Stimulated activated CD8-positive, alpha-beta memory T cell treated with anti-CD3 and anti-CD28 coated beads, Interleukin-7, amount 100 ng/mL, for 24 hours (primary cell): ENCODE measurements around the gene RPTOR.

Source experiments
- DNase-seq: peaks from one replicate; pipeline ENCODE4 v3.0.0-alpha.2; 2020; ENCODE audit warnings: low read depth

The RPTOR gene

GRCh38 chr17:80668375-80669148 lies 123.9 kb downstream of the RPTOR start:
- DNase-seq, result no peak

DNA sequence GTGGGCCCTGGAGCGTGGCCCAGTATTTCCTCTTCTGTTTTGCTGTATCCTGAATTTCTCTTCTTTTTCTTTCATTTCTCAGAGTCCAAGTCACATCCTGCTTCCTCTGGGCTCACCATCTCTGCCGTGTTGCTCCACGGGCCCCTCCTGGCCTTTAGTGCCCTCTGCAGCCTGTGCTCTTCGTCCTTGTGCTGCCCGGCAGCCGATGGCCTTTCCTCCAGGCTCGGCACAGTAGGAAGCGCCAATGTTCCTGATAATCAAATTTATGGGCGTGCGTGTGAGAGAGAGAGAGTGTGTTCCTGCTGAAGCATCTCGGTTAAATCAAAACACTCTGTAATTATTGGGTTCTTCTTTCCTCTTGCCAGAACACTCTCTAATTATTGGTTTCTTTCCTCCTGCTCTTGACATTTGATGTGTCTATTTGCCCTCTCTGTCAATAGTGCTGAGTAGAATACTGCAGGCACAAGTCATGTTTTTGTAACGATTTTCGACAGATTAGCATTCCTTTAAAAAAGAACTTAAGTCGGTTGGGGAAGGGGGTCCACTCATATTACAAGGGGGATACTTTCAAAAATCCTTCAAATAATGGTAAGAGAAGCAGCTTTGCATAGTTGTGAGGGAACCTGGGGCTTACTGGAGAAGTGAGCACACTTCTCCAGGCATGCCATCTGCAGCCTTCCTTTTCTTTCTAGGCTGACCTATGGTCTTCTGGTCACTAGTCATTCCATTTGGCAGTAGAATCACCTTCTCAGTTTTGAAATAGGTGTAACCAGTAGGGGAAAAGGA lies 126.6 kb downstream of the RPTOR start:
- no peak for DNase-seq

DNA sequence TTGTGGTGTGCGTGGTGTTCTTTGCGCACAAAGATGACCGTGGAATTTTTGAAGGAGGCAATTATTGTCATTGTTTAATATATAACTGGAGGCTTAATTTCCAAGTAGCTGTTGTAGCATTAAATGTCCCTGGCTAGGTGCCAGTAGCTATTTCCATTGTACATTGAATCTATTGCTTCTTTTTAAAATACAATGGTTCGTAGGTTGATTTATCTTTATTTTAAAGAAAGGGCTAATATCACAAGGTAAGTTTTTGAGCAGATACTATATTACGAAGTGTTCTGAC lies 127.1 kb downstream of the RPTOR start:
- no peak for DNase-seq

GRCh38 chr17:80673152-80673920 lies 128.7 kb downstream of the RPTOR start:
- DNase-seq, result no peak

DNA sequence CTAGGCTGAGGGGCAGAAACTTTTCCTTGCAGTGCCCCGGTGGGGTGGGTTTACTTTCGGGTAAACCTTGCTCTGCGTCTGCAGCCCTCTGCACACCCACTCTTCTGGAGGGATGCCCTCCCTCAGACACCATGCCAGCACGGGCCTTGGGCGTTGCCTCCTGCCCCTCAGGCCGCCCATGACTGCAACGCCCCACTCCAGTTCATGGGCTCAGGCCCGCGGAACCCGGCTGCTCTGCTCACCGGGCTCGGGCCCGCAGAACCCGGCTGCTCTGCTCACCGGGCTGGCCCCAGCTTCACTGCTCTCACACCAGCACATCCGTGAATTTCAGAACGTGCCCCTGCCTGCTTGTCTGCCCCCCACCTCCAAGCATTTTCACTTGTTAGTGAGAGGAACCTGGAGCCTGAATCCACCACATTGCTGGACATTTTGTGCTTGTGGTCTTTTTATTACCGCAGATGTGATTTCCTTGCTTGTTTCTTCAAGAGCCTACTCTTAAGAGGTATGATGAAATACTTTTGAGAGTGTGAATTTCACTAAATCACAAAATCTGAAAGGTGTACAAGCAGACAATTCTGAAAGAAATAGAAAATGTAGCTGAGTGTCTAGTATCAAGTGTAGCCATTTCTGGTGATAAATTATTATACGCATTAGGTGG lies 130.9 kb downstream of the RPTOR start:
- no peak for DNase-seq

- DNase-seq, result no peak
Observed at GRCh38 chr17:80676096-80676466, 131.4 kb downstream of the RPTOR start.

DNA sequence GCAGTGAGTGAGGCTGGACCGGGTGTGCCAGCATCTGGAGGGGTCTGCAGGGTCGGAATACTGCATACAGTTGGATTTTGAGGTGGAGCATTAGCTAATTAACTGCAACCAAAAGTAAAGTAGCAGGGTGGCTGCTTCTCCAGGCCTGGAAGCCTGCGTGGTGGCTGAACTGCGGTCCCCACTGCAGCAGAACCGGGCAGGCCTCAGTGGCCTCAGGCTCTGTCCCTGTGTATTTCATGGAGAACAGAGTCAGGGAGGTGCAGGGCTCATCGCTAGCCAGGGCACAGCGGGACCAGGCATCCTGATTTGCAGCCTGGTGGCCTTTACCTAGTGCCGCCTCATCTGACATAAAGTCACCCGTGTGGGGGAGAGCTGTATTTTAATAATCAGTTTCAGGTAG lies 131.9 kb downstream of the RPTOR start:
- DNase-seq, result no peak

DNA sequence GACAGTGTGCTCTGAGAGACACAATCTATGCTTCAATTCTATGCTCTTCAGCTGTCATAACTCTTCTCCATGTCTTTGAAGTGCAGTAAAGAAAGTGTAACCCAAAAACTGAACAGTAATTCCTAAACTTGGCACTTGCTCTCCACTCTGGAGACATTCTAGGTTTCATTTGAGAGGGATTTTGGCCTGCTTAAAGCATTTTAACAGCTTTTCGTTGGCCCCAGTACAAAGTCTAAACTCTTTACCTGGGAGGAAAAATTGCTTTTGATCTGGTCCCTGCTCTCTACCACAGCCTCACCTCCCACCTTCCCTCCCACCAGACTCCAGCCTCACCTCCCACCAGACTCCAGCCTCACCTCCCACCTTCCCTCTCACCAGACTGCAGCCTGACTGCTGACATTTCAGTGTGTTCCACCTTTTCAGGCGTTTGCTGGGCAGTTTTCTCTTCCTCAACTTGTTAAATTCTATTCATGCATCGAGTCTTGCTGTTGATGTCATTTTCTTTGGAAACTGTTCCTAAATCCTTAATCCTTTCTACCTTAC lies 132.6 kb downstream of the RPTOR start:
- no peak for DNase-seq

GRCh38 chr17:80679816-80680215 lies 135.2 kb downstream of the RPTOR start:
- no peak for DNase-seq

DNA sequence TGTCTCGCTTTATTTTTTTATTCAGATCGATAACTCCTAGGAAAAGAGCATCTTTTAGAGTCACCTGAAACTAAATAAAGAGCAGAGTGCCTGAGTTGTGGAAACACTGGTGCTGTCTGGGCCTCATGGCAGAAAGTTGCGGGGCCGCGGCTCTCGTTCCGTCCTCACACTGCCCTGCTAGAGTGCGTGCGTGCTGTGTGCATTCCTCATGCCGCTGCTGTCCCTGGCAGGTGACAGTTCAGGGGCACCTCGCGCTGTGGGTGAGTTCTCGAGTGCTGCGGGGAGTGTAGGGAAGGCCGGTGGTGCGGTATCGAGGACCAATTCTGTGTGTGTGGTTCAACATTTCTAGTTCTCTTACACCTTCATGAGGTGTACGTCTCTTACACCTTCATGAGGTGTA lies 136.6 kb downstream of the RPTOR start:
- DNase-seq, result no peak

DNA sequence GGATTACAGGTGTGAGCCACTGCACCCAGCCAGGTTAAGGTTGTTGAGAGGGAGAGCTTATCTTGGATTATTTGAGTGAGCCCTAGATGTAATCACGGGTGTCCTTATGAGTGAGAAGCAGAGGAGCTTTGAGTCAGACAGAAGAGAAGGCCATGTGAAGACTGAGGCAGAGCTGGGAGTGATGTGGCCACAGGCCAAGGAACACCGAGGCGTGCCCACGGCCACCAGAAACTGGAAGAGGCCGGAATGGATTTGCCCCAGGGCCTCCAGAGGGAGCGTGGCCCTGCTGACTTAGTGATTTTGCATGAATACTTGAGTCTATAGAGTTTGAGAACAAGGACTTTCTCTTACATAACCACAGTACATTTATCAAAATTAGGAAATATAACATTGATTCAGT lies 137.7 kb downstream of the RPTOR start:
- DNase-seq, result no peak

- no peak for DNase-seq
Observed at GRCh38 chr17:80683625-80684104, 139.0 kb downstream of the RPTOR start.

GRCh38 chr17:80687839-80688238 lies 143.2 kb downstream of the RPTOR start:
- DNase-seq, result no peak

DNA sequence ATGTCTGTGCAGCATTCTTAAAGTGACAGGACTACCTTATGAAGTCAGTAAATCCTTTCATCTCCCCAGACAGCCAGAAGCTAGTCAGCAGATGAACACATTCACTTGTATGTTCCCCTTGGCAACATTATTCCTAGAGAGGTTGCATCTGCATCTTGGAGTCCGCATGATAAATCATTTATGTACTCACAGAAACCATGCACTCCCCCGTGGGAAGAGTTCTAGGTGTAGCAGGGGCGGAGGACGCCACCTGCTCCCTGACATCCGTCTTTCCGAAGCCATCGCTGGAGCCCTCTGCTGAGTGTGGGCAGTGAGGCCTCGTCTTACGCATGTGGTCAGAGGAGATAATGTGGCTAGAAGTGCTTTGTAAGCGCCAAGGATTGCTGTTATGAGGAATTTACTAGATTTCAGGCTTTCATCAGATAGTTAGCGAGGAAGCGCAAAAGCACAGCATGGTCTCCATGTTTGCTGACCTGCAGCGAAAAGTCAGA lies 144.5 kb downstream of the RPTOR start:
- DNase-seq, result no peak

GRCh38 chr17:80691784-80692183 lies 147.1 kb downstream of the RPTOR start:
- DNase-seq, result no peak

GRCh38 chr17:80692931-80693467 lies 148.4 kb downstream of the RPTOR start:
- no peak for DNase-seq

DNA sequence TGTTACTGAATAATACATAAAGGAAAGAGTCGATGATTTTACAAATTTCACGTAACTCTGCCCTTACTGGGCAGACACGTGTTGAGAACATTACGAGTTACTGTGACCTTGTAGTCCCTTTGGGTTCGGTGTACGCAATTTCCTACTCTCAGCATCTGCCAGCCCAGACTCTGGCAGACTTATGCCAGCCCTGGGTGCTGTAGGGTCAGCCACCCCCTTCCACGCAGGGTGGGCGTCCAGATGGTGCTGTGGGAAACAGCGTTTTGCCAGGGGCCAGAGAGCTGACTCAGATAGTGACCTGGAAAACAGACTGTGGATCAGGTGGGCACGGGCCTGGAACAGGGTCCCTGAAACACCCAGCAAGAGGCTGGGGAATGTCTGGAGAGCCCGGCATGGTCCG lies 148.9 kb downstream of the RPTOR start:
- no peak for DNase-seq

DNA sequence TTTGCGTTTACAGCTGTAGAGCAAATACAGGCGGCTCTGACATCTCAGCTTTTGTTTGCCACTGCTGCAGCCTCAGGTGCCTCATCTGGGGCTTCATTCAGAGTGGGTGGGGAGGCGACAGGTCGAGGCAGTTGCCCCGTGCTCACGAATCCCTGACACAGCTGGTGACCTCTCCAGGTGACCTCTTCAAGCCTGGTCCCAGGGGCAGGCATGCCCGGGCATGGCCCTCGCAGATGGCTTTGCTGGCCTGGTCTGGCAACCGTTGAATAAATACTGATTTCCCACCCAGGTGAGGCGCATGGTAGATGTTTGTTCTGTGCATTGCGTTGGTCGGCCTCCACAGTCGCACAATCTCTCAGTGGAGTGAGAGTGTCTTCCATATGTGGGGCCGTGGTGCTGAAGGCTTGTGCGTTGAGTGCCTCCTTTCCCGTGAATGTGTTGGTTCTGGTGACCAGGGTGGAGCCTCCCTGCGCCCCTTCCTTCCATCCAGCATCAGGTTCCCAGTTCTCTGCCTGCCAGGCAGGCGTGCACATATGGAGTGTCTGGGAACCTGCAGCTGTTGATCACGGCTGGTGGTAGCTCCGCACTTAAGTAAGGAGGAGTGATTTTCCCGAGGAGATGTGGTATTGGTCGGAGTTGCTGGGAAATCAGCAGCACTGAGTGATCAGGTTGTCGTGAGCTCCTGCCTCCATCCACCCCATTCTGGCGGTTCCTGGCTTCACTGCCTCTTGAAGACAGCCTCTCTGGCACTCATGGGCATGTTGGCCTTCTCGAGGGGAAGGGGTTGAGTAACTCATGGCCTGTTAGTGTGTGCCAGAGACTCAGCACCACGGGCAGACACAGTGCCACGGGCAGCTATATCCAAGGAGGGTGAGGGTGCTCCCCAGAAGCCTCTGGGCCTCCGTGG lies 149.7 kb downstream of the RPTOR start:
- DNase-seq, result no peak

DNA sequence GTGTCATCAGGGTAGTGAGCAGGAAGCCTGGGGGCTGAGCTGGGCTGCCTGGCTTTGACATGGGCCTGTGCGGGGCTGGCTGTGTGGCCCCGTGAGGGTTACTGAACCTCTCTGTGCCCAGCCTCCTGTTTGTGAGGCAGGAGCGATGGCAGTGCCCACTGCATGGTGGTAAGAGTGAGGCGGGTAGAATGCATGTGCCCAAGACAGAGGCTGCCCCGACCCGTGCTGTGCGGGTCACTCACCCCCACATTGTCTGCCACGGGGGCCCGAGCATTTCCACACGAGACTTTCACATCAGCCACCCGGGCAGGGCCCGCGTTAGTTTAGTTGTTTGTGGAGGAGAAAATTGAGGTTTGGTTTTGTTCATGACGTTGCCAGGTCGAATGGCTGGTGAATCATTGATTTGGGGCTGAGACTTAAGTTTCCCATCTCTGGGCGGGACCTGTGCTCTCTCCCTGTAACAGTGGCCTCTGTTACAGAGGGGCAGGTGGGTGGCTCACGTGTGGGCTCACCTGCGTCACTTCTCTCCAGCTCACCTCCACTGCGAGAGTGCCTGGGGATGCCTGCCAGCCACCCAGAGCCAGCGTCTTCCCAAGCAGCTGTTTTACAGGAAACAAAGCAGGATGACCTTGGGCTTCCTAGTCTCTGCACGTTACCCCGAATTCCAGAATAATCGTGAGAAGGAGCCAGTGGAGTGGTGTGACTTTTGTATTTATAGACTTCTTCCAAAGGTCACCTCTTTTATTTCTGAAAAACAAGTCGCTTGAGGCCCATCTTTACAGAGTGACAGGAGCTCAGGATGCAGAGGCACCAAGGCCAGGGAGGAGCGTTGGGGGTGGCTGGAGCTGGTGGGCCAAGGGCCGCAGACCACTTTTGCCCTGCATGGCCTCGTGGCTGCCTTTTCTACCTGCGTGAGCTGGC lies 150.6 kb downstream of the RPTOR start:
- DNase-seq, result no peak
